ENCODE results near the gene ARL6IP6.

The ARL6IP6 gene

DNA sequence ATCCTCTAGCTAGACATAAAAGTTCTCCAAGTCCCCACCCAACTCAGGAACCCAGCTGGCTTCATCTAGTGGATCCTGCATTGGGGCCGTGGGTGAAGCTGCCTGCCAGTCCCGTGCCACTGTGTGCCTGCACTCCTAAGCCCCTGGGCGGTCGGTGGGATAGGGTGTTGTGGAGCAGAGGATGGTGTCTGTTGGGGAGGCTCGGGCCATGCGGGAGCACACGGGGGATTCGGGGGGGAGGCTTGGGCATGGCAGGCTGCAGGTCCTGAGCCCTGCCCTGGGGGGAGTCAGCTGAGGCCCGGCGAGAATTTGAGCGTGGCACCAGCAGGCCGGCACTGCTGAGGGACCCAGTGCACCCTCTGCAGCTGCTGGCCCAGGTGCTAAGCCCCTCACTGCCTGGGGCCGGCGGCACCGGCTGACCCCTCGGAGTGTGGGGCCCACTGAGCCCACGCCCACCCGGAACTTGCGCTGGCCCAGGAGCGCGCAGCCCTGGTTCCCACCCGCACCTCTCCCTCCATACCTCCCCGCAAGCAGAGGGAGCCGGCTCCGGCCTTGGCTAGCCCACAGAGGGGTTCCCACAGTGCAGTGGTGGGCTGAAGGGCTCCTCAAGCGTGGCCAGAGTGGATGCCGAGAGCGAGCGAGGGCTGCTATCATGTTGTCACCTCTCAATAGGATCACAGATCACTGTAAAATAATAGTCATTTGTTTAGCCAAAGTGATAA, 86.4 kb downstream of the ARL6IP6 start:
- no peak for DNase-seq (ENCODE audit: low read depth in 2 of 2)

DNA sequence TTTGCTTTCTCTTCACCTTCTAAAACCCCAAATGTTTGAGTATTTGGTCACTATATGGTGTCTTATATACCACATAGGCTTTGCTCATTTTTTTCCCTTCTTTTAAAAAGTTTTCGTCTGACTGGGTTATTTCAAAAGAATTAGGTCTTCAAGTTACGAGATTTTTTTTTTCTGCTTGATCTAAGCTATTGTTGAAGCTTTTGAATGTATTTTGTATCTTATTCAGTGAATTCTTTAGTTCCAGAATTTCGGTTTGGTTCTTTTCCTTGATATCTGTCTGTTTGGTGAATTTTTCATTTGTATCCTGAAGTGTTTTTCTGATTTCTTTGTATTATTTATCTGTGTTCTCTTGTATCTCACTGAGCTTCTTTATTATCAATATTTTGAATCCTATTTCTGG, 93.5 kb downstream of the ARL6IP6 start:
- no peak for DNase-seq (ENCODE audit: low read depth in 2 of 2)

Measured in activated CD4-positive, alpha-beta T cell treated with anti-CD3 and anti-CD28 coated beads for 24 hours (primary cell).